Skeletal muscle satellite cell (primary cell): ENCODE data around the gene POGLUT2.

Experiments used
- H3K27me3 ChIP-seq: 2 replicates; pipeline ENCODE4 v1.7.0; 2013; ENCODE audit warnings: low read length; ENCODE audit not compliant: control insufficient read depth, insufficient read depth
- H3K36me3 ChIP-seq: 2 replicates; pipeline ENCODE4 v1.7.0; 2013; ENCODE audit warnings: mild to moderate bottlenecking, control low read depth, low read length; ENCODE audit not compliant: insufficient read depth
- H3K4me1 ChIP-seq: 2 replicates; pipeline ENCODE4 v1.7.0; 2013; ENCODE audit warnings: low read length; ENCODE audit not compliant: control insufficient read depth, insufficient read depth
- H3K4me2 ChIP-seq: 2 replicates; pipeline ENCODE4 v1.7.0; 2013; ENCODE audit warnings: mild to moderate bottlenecking, low read length
- H3K4me3 ChIP-seq: 2 replicates; pipeline ENCODE4 v1.7.0; 2013; ENCODE audit warnings: low read length
- H3K9ac ChIP-seq: 2 replicates; pipeline ENCODE4 v1.7.0; 2013; ENCODE audit warnings: mild to moderate bottlenecking, low read depth, low read length, moderate library complexity
- H3K9me3 ChIP-seq: replicated peaks from 2 replicates; pipeline ENCODE4 v1.7.0; 2013; ENCODE audit warnings: mild to moderate bottlenecking, control low read depth, low read length

Gene POGLUT2

DNA sequence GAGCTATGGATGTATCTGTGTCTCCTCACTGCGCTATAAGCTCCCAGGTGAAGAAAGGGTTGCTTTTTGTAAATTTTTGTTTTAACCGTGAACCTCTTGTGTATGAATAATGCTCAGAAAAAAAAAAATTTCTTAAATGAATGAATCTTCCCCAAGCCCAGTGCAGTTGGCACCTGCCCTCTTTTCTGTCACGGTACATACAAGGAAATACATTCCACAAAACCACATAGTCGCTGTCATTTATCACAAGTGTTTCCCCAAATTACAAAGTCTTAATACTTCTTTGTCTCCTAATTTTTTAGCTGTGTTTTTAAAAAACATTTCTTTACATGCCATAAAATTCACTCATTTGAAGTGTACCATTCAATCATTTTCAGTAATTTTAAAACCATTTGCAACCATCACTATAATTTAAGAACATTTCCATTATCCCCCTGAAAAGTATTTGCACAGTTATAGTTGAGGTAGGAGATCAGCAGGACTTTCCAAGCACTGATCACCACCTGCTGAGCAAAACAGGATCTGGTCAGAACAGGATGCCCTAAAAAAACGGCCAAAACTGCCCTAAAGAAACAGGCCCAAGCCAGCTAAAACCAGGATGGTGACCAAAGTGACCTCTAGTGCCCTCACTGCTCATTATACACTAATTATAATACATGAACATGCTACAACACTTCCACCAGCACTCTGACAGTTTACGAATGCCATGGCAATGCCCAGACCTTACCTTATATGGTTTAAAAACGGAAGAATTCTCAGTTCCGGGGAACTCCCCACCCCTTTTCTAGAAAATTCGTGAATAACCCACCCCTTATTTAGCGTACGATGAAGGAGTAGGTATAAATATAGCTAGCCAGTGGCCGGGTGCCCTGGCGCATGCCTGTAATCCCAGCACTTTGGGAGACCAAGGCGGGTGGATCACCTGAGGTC, 23.9 kb downstream of the POGLUT2 start:
- H3K36me3 ChIP-seq = no peaks in the 10 kb centered on the region
- H3K4me1 ChIP-seq = peaks cover 18% of the 10 kb centered on the region
- no peak overlapping the region for H3K9ac ChIP-seq
- H3K9me3 ChIP-seq = no peaks in the 10 kb centered on the region
- no peak overlapping the region for H3K4me2 ChIP-seq
- H3K4me3 ChIP-seq = no peak overlapping the region
- no peaks in the 10 kb centered on the region for H3K27me3 ChIP-seq

DNA sequence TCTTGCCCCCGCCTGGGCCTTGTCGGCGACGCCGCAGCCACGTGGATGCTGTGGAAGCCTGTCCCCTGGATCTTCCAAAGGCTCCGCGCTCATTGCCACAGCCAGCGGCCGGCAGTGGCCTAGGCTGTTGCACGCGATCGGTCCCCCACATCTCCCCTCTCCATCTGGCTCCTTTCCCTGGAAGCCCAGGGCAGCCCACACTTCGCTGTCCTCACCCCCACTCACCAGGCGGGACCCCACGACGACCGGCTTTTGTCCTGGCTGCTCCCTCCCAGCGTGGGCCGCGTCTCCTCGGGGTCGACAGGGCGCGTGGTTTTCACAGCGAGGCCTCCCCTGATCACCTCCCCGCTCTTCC, 24.6 kb downstream of the POGLUT2 start:
- H3K9me3 ChIP-seq = no peaks in the 10 kb centered on the region
- H3K9ac ChIP-seq = peak overlapping the region; percentile 81
- H3K4me3 ChIP-seq = peak overlapping the region; percentile 81

DNA sequence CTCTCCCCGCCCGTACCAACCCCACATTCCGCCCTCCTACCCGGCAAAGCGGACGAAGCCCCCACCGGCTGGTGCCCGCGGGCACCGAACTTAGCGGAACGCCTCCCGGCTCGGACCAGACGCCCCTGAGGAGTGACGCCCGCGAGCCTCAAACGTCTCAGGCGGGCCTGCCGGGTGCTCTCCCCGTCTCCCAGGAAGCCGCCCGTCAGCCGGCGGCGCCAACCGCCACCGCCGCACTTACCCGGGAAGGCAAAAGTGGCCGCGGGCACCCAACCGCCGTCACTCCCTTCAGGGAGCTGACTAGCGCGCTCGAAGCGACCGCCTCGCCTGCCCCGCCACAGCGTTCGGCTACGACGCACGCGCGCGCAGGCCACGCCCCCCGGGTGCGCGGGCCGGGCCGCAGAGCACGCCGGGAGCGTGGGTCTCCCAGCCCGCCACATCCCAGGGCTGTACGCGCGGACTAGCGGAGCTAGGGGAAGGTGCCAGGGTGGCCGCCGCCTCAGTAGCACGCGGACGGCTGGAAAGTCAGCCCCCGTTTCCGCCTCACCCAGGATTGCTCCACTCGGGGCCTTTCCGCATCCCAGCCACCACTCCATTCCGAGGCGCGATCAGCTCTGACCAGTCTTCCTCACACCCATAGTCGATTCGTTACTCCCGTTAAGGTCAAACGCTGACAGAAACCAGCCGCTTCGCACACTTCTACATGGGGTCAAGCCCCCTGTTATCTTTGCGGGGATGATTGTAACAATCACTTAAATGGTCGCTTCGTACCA, 25.1 kb downstream of the POGLUT2 start, which contains the start of gene TEX30:
Gene TEX30, minus strand, starts transcription at position 346 of the 773 bp plus-strand sequence. CDS start 3,760 bp downstream, outside the sequence.
- Histone ChIP-seq H3K27me3 (no peaks in the 10 kb centered on the region), H3K36me3 (no peaks in the 10 kb centered on the region), H3K4me1 (peaks cover 21% of the 10 kb centered on the region), H3K9me3 (no peaks in the 10 kb centered on the region), H3K9ac (peak within 1 kb of the TSS; percentile 81), H3K4me3 (peak within 1 kb of the TSS; percentile 81), H3K4me2 (peak within 1 kb of the TSS; percentile 89)

More for the DNA sequence above, 24.6 kb downstream of the POGLUT2 start:
- Histone ChIP-seq H3K27me3 (no peaks in the 10 kb centered on the region), H3K4me1 (peaks cover 21% of the 10 kb centered on the region), H3K36me3 (no peaks in the 10 kb centered on the region), H3K4me2 (peak overlapping the region; percentile 89)

- peaks cover 21% of the 10 kb centered on the region for H3K4me1 ChIP-seq
- no peaks in the 10 kb centered on the region for H3K27me3 ChIP-seq
Observed at GRCh38 chr13:102772042-102772425, 26.7 kb downstream of the POGLUT2 start.

DNA sequence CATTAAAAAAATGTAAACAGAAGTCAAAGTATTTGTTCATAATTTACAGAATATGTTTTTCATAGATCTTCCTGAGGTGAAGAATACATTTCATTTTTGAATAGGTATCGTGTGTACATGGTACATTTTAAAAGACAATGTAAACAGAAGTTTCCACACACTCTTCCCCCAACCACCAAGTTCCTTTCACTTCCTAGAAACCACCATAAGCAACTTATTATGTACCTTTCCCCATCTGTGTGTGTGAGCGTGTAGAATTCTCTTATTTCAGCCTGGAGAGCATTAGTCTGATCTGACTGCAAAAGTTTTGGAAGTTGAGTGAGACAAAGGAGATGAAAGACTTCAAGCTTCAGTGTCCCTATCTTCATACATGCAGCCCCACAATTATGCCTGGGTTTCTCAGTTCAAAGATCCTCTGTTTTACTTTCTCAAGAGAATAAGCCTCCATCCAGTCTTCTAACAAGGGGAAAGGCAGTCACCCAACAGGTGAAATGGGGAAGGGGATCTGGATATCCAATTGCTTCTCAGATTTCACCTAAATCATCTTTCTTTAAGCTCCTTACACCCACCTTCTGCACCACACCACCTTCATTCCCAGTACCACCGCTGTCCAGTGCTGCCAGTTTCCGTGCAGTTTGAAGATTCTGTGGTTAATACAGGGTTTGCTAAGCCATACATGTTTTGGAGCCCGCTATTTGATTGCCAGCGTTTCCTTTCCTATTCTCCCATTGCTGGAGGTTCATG, 27.3 kb downstream of the POGLUT2 start:
- Histone ChIP-seq H3K9me3 (no peaks in the 10 kb centered on the region), H3K4me1 (peaks cover 21% of the 10 kb centered on the region), H3K4me2 (peak overlapping the region; percentile 35), H3K36me3 (peaks cover 5% of the 10 kb centered on the region), H3K4me3 (no peak overlapping the region), H3K9ac (no peak overlapping the region), H3K27me3 (no peaks in the 10 kb centered on the region)

More at GRCh38 chr13:102772042-102772425, 26.7 kb downstream of the POGLUT2 start:
- Histone ChIP-seq H3K4me2 (peak overlapping the region; percentile 89), H3K36me3 (peaks cover 1% of the 10 kb centered on the region), H3K9ac (no peak overlapping the region), H3K9me3 (no peaks in the 10 kb centered on the region), H3K4me3 (peak overlapping the region; percentile 81)

DNA sequence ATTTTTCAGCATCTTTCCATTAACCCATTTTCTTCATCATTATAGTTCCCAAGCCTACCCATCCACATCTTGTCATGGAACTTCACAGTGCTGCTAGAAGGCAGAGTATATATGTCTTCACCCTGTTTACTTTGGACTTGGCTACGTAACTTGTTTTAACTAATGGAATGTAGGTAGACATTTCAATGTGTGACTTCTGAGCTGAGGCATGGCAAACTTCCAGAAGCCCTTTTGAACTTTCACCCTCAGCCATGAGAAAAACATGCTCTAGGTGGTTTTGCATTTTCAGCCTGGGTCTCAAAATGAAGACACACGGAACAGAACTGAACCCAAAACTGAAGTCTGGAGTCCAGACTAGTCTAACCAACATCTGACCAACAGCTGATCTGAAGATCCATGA, 28.3 kb downstream of the POGLUT2 start:
- peaks cover 5% of the 10 kb centered on the region for H3K36me3 ChIP-seq
- no peak overlapping the region for H3K9ac ChIP-seq
- H3K4me3 ChIP-seq = no peak overlapping the region
- peaks cover 21% of the 10 kb centered on the region for H3K4me1 ChIP-seq
- H3K27me3 ChIP-seq = no peaks in the 10 kb centered on the region
- H3K9me3 ChIP-seq = no peaks in the 10 kb centered on the region
- H3K4me2 ChIP-seq = no peak overlapping the region

GRCh38 chr13:102769679-102770078, 29.1 kb downstream of the POGLUT2 start:
- Histone ChIP-seq H3K4me2 (no peak overlapping the region), H3K4me3 (no peak overlapping the region), H3K9ac (no peak overlapping the region), H3K4me1 (peaks cover 21% of the 10 kb centered on the region), H3K27me3 (no peaks in the 10 kb centered on the region), H3K9me3 (no peaks in the 10 kb centered on the region), H3K36me3 (peaks cover 5% of the 10 kb centered on the region)

DNA sequence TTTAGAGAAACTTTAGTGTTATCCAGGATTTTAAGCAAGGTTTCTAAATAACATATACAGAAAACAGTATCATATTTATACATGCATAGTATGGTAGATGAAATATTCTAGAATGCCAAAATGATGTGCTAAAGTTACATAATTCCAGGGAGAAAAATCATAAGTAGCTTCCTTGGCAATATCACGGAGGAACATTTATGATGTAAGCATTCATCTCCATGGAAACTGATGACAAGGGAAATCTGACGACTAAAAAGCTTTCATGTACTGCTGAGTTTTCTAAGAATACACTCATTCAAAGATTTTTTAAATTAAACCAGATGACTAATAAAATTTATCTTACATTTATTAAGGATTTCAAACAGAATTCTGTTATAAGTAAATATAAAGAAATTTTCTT, 29.9 kb downstream of the POGLUT2 start:
- no peak overlapping the region for H3K4me2 ChIP-seq
- no peaks in the 10 kb centered on the region for H3K27me3 ChIP-seq
- H3K4me1 ChIP-seq = peaks cover 19% of the 10 kb centered on the region
- H3K36me3 ChIP-seq = peaks cover 5% of the 10 kb centered on the region
- H3K4me3 ChIP-seq = no peak overlapping the region
- no peak overlapping the region for H3K9ac ChIP-seq
- H3K9me3 ChIP-seq = no peaks in the 10 kb centered on the region

- Histone ChIP-seq H3K4me2 (no peak overlapping the region), H3K9ac (no peak overlapping the region), H3K27me3 (no peaks in the 10 kb centered on the region), H3K36me3 (peaks cover 5% of the 10 kb centered on the region), H3K4me1 (no peaks in the 10 kb centered on the region), H3K4me3 (no peak overlapping the region), H3K9me3 (no peaks in the 10 kb centered on the region)
Observed at GRCh38 chr13:102763741-102764140, 35.0 kb downstream of the POGLUT2 start.

GRCh38 chr13:102761071-102761470, 37.7 kb downstream of the POGLUT2 start:
- H3K4me3 ChIP-seq = no peak overlapping the region
- no peak overlapping the region for H3K9ac ChIP-seq
- H3K27me3 ChIP-seq = no peaks in the 10 kb centered on the region
- no peaks in the 10 kb centered on the region for H3K9me3 ChIP-seq
- H3K4me2 ChIP-seq = no peak overlapping the region
- H3K36me3 ChIP-seq = no peaks in the 10 kb centered on the region
- no peaks in the 10 kb centered on the region for H3K4me1 ChIP-seq

DNA sequence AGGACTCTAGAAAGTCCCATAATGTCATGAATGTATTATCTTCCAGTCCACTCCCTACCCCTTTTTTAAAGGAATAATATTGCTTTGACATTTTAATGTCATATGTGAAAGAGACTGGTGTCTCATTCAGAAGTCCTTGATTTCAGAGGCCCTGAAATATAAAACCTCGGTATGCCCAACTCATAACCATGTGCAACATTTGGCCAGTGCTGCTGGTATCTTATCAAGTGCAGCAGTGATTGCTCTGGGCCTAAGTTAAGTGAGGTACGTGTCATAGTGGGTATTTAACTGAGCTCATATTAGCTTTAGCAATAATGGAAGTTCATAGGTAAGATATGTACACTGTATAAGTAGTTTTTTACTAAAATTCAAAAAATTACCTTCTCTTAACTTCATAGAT, 39.9 kb downstream of the POGLUT2 start:
- H3K27me3 ChIP-seq = no peaks in the 10 kb centered on the region
- H3K9me3 ChIP-seq = no peaks in the 10 kb centered on the region
- no peak overlapping the region for H3K4me2 ChIP-seq
- H3K9ac ChIP-seq = no peak overlapping the region
- H3K4me3 ChIP-seq = no peak overlapping the region
- H3K36me3 ChIP-seq = no peaks in the 10 kb centered on the region
- no peaks in the 10 kb centered on the region for H3K4me1 ChIP-seq
